COLO668 (cell line): ENCODE data around the gene MSLN.
"Not testable (repeated sequence)": the region's sequence is repeated elsewhere in the genome, so short reads cannot be mapped to it uniquely, and the experiment has no call there.

Source experiments
- DNase-seq: peaks from one replicate; lab custom pipeline; 2025; ENCODE audit not compliant: unreplicated experiment; lab: John Stamatoyannopoulos, UW

Gene MSLN

GRCh38 chr16:772959-773358, 12.4 kb downstream of the MSLN start:
- DNase-seq, result no peak

GRCh38 chr16:774086-775001, 13.8 kb downstream of the MSLN start:
- peak; percentile 63 for DNase-seq

- peak; percentile 58 for DNase-seq
Measured at GRCh38 chr16:775236-775796, 14.8 kb downstream of the MSLN start.

- not testable (repeated sequence) for DNase-seq
Measured at GRCh38 chr16:776298-776697, 15.8 kb downstream of the MSLN start.

- no peak for DNase-seq
Measured at GRCh38 chr16:776824-777223, 16.3 kb downstream of the MSLN start.

- peak; percentile 19 for DNase-seq
Measured at GRCh38 chr16:777826-778225, 17.3 kb downstream of the MSLN start.

- no peak for DNase-seq
Measured at GRCh38 chr16:778447-778846, 17.9 kb downstream of the MSLN start.

GRCh38 chr16:778909-779527, 18.5 kb downstream of the MSLN start:
- DNase-seq, result no peak

GRCh38 chr16:779561-779960, 19.0 kb downstream of the MSLN start:
- DNase-seq, result no peak

- no peak for DNase-seq
Measured at GRCh38 chr16:780296-780695, 19.8 kb downstream of the MSLN start.

GRCh38 chr16:781346-782010, 20.9 kb downstream of the MSLN start:
- DNase-seq, result no peak

GRCh38 chr16:782258-782657, 21.7 kb downstream of the MSLN start:
- no peak for DNase-seq

GRCh38 chr16:782766-783403, 22.4 kb downstream of the MSLN start:
- DNase-seq, result peak; percentile 78

- no peak for DNase-seq
Measured at GRCh38 chr16:783404-784161, 23.0 kb downstream of the MSLN start.

- DNase-seq, result no peak
Measured at GRCh38 chr16:784431-784830, 23.9 kb downstream of the MSLN start.

GRCh38 chr16:785563-786535, 25.3 kb downstream of the MSLN start:
- DNase-seq, result peak; percentile 69

GRCh38 chr16:787321-787966, 26.9 kb downstream of the MSLN start:
- DNase-seq, result peak; percentile 59

- DNase-seq, result peak; percentile 56
Measured at GRCh38 chr16:787978-788398, 27.5 kb downstream of the MSLN start, which contains the start of gene RPUSD1. Gene RPUSD1, minus strand, starts transcription at chr16:788381. Its CDS starts 644 bp downstream, at chr16:787737.
